A549 treated with dexamethasone at 1 μM for 4 hours (cell line): Measurements from ENCODE around the gene SERPINB5. TPM values are rescaled to one million over a fixed set of nuclear protein-coding genes. Genes with fewer than 3 reads are reported as not detected.

ENCODE experiments used
- total RNA-seq: library from RNA; stranded (reverse); fragments of 200-300 nt; extraction: Qiagen RNA extraction; gene quantifications from 5 replicates; pipeline ENCODE4 v1.2.3, GENCODE V29; 2022

SERPINB5 gene
- total RNA-seq, result 0.05 to 0.30 TPM (median 0.09 TPM) in 5 replicates

GRCh38 chr18:63476668-63477067 lies at the start of gene SERPINB5:
TSS of gene SERPINB5 (plus strand) at chr18:63476958. CDS start at chr18:63484429, 7,471 bp downstream.

GRCh38 chr18:63542069-63542468 lies 65.3 kb downstream of the SERPINB5 start, which contains the start of gene SERPINB12:
TSS of gene SERPINB12 (plus strand) at chr18:63542369. CDS start at chr18:63556160, 13,791 bp downstream.

Other genes with a start within 250 kb of the SERPINB5 start
- gene BCL2, start 157.2 kb upstream of the SERPINB5 start, total RNA-seq, result 0.51 to 0.68 TPM (median 0.64 TPM) in 5 replicates
- 33.7 to 40.7 TPM (median 36.4 TPM) in 5 replicates for gene KDSR, start 109.8 kb upstream of the SERPINB5 start, total RNA-seq
- gene VPS4B, start 54.5 kb upstream of the SERPINB5 start, total RNA-seq, result 20.1 to 24.9 TPM (median 21.0 TPM) in 5 replicates
- not detected in 5 replicates for gene SERPINB12, start 65.4 kb downstream of the SERPINB5 start, total RNA-seq
- not detected in 5 replicates for gene SERPINB13, start 110.4 kb downstream of the SERPINB5 start, total RNA-seq
- 0.05 to 0.18 TPM (median 0.14 TPM) in 5 replicates for gene SERPINB4, start 167.3 kb downstream of the SERPINB5 start, total RNA-seq
- gene SERPINB3, start 184.9 kb downstream of the SERPINB5 start, total RNA-seq, result 0.06 to 0.16 TPM (median 0.10 TPM) in 5 replicates
- 0.08 to 0.22 TPM in 2 of 5 replicates, not detected in the others for gene SERPINB11, start 226.0 kb downstream of the SERPINB5 start, total RNA-seq